Measurements from ENCODE around the gene NCAPD2.

NCAPD2 gene

GRCh38 chr12:6574576-6575295 lies 80.8 kb downstream of the NCAPD2 start:
- DNase-seq (ENCODE audit: low spot score): no peak

DNA sequence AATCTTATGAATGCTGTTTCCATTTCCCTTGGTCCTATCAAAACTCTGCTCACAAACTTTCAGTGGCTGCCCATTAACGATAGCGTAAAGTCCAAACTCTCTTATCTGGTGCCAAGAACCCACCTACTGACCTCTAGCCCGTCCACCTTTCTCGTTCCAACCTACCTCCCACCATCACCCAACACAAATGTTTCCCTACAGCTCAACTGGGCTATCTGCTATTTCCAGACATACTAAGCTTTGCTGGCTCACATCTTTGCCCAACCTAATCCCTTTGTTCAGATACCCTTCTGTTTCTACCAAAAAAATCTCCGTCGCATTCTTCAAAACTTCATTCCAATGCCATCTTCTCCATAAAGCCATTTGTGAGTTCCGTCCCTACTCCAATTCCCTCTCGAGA lies 81.7 kb downstream of the NCAPD2 start:
- no peak for DNase-seq (ENCODE audit: low spot score)
